GM12878 (cell line): ENCODE measurements around the gene NKIRAS1. TPM values are rescaled to one million over a fixed set of nuclear protein-coding genes. Genes with fewer than 3 reads are reported as not detected.

Experiments used
- ATAC-seq: fragments of 200-7000 bp; cut with Tn5 transposase; 3 replicates; pipeline ENCODE4 v1.9.1; 2020; ENCODE audit warnings: mild to moderate bottlenecking, moderate library complexity
- BruUV-seq: library from RNA; stranded (reverse); fragments of 400-500 nt; replicated peaks from 2 replicates; lab custom pipeline; 2021; lab: Mats Ljungman, UMichigan
- CTCF ChIA-PET: fragments of 300-600 bp; sonication (Branson Sonifier 250); formaldehyde crosslinking; extraction: SDS; loops from one replicate; lab custom pipeline; 2021; ENCODE audit warnings: inconsistent platforms; lab: Yijun Ruan, JAX
- POLR2A ChIA-PET: fragments of 350-600 bp; formaldehyde crosslinking; extraction: SDS; loops from one replicate; lab custom pipeline; 2021; ENCODE audit warnings: inconsistent platforms; lab: Charles Lee
- RAD21 ChIA-PET: fragments of 300-600 bp; sonication (Branson Sonifier 250); formaldehyde crosslinking; loops from one replicate; lab custom pipeline; 2023; ENCODE audit warnings: antibody characterized with exemption; ENCODE audit not compliant: unreplicated experiment; lab: Charles Lee
- SMC1A ChIA-PET: fragments of 300-600 bp; sonication (Branson Sonifier 250); formaldehyde crosslinking; loops from one replicate; lab custom pipeline; 2023; ENCODE audit not compliant: unreplicated experiment, uncharacterized antibody; lab: Charles Lee
- DNase-seq: peaks from one replicate; pipeline ENCODE4 v3.0.0-alpha.2; 2011; ENCODE audit warnings: low read depth, low spot score
- FAIRE-seq: peaks from 3 replicates; lab custom pipeline; 2011; peaks lifted over from hg19 to GRCh38; lab: Jason Lieb, UNC
- H2AFZ ChIP-seq: 2 replicates; pipeline ENCODE4 v1.6.0; 2011; ENCODE audit warnings: low read depth, low read length, control low read depth; ENCODE audit not compliant: control insufficient read depth
- H3K27ac ChIP-seq: 2 replicates; pipeline ENCODE4 v1.5.1; 2011; ENCODE audit warnings: control low read depth; ENCODE audit not compliant: control insufficient read depth, insufficient read depth
- H3K27me3 ChIP-seq, 2 experiments: replicated peaks in 1 of 2; 2 replicates each; pipeline versions ENCODE4 v1.6.0 to v1.6.1; 2011; ENCODE audit warnings: low read length in 1 of 2; ENCODE audit not compliant: control insufficient read depth in 2 of 2, insufficient read depth in 2 of 2
- H3K36me3 ChIP-seq, 2 experiments: 2 replicates each; pipeline ENCODE4 v1.5.1; 2011; ENCODE audit warnings: low read length in 1 of 2; ENCODE audit not compliant: control insufficient read depth in 2 of 2, insufficient read depth in 2 of 2
- H3K4me1 ChIP-seq: 2 replicates; pipeline ENCODE4 v1.6.1; 2011; ENCODE audit warnings: mild to moderate bottlenecking, low read length, moderate library complexity, mixed read lengths; ENCODE audit not compliant: control insufficient read depth, insufficient read depth
- H3K4me2 ChIP-seq: 2 replicates; pipeline ENCODE4 v1.6.0; 2011; ENCODE audit warnings: control low read depth; ENCODE audit not compliant: control insufficient read depth, insufficient read depth
- H3K4me3 ChIP-seq: fragments of 200-600 bp; sonication (generic); 2 replicates; pipeline ENCODE4 v1.5.1; 2016
- H3K79me2 ChIP-seq: 2 replicates; pipeline ENCODE4 v1.6.0; 2011; ENCODE audit warnings: low read length; ENCODE audit not compliant: control insufficient read depth, insufficient read depth
- H3K9ac ChIP-seq: 2 replicates; pipeline ENCODE4 v1.8.0; 2011; ENCODE audit warnings: low read length, control low read depth, mixed read lengths; ENCODE audit not compliant: control insufficient read depth, insufficient read depth
- H3K9me3 ChIP-seq: replicated peaks from 3 replicates; pipeline ENCODE4 v1.5.1; 2011; ENCODE audit warnings: mild to moderate bottlenecking, low read length; ENCODE audit not compliant: control insufficient read depth, insufficient read depth
- H4K20me1 ChIP-seq: 2 replicates; pipeline ENCODE4 v1.6.0; 2011; ENCODE audit not compliant: control insufficient read depth, insufficient read depth
- BACH1 ChIP-seq: fragments of 450-650 bp; IDR thresholded peaks from 2 replicates; pipeline ENCODE4 v1.6.1; 2017; ENCODE audit warnings: mild to moderate bottlenecking, borderline replicate concordance
- HDAC6 ChIP-seq: fragments of 200-600 bp; sonication (generic); IDR thresholded peaks from one replicate; pipeline ENCODE4 v1.8.0; 2017; ENCODE audit warnings: antibody characterized with exemption; ENCODE audit not compliant: unreplicated experiment
- SPI1 ChIP-seq: IDR thresholded peaks from 2 replicates; pipeline ENCODE4 v1.6.1; 2011; ENCODE audit warnings: low read depth, mild to moderate bottlenecking, low read length, moderate library complexity, borderline replicate concordance; ENCODE audit not compliant: insufficient read depth
- WGBS: methylation state at CpG from one replicate; pipeline ENCODE4 v1.1.6; 2016; ENCODE audit warnings: low lambda C conversion rate; ENCODE audit not compliant: insufficient replicate concordance, insufficient coverage; ENCODE audit errors: missing lambda C conversion rate; 5-methylcytosine and 5-hydroxymethylcytosine counted together
- in situ Hi-C: fragments of 300-500 bp; cut with MboI; formaldehyde crosslinking; loops from 9 replicates; pipeline ENCODE4 v1.14.3; 2018; ENCODE audit warnings: mixed read lengths
- intact Hi-C: fragments of 100-400 bp; cut with micrococcal nuclease; formaldehyde crosslinking; loops from one replicate; pipeline ENCODE4 v1.14.2; 2022; ENCODE audit not compliant: unreplicated experiment
- polyA plus RNA-seq, 11 experiments: library from polyadenylated mRNA; depleted of rRNA in 4 of 11; unstranded in 6 of 11; stranded (reverse) in 5 of 11; fragments of >200 nt; fragmentation: Nextera tagmentation in 4 of 11; fragmentation: Illumina TruSeq in 1 of 11; extraction: Ambion mirVana in 4 of 11; extraction: Trizol in 1 of 11; gene quantifications; 1 replicate in 1 of 11; 2 replicates in 10 of 11; pipeline versions ENCODE4 v1.2.1 to v1.2.3, GENCODE V29; 2011 to 2016; ENCODE audit warnings: inconsistent platforms in 2 of 11, missing spikeins in 2 of 11, low read depth in 1 of 11
- total RNA-seq, 4 experiments: library from RNA; depleted of rRNA in 3 of 4; stranded (reverse); fragments of >200 nt in 3 of 4; fragmentation: Illumina TruSeq in 1 of 4; extraction: Trizol in 1 of 4; gene quantifications; 2 replicates each; pipeline versions ENCODE4 v1.2.1 to v1.2.3, GENCODE V29; 2013 to 2021

The NKIRAS1 gene
- total and polyA plus RNA-seq, 10 of the 15 experiments (the other 5 are each of a cell fraction or from before 2014, with no cell fraction given) = 7.1 to 17.9 (median 10.9) TPM

- TF ChIP-seq HDAC6 = no peak
Observed at GRCh38 chr3:23920151-23920655, 3.4 kb upstream of the NKIRAS1 start (continued).

- no peak for DNase-seq
- POLR2A ChIA-PET = interaction anchor here (0.6 to 0.9 kb wide), 2 partner anchors 8 to 27 kb away, joined by 3 to 4 read pairs; no protein-coding TSS in a partner anchor
- TF ChIP-seq SPI1 = peak; percentile 36; the same call in 1 of the 2 replicates
- no peak for TF ChIP-seq BACH1
- no peak for TF ChIP-seq HDAC6
- TF ChIP-seq, all 136 proteins: peak for 1
- no peaks in the 10 kb centered on the region for H3K27me3 ChIP-seq
- ChIA-PET SMC1A (interaction anchor here (0.9 to 3.4 kb wide), 6 partner anchors 25 to 109 kb away, joined by 3 to 18 read pairs (median 8); no protein-coding TSS in a partner anchor), CTCF (interaction anchor here (0.9 to 3.0 kb wide), 6 partner anchors 10 to 86 kb away, joined by 3 to 19 read pairs (median 6); no protein-coding TSS in a partner anchor), RAD21 (interaction anchor here (0.8 to 2.6 kb wide), 5 partner anchors 27 to 111 kb away, joined by 3 to 10 read pairs (median 3); no protein-coding TSS in a partner anchor)
- intact Hi-C loops (no loop called here), in situ Hi-C loops (no loop called here)
- no TSS peak for BruUV-seq
- H3K36me3 ChIP-seq = peaks cover 0 to 28% of the 10 kb centered on the region in 2 experiments; a peak in 2 of 4 replicates
- H3K27ac ChIP-seq = no peak overlapping the region
- 52% methylated on average over 2 of the region's 2 CpGs for WGBS
- no peaks in the 10 kb centered on the region for H3K9me3 ChIP-seq
- H3K4me1 ChIP-seq = peaks cover 3% of the 10 kb centered on the region
- peaks cover 48% of the 10 kb centered on the region for H3K79me2 ChIP-seq
- peaks cover 5% of the 10 kb centered on the region; the same call in 1 of the 2 replicates for H4K20me1 ChIP-seq
- H3K9ac ChIP-seq = no peak overlapping the region
- ATAC-seq (no peak), FAIRE-seq (no peak)
- H2AFZ ChIP-seq = no peak overlapping the region
- H3K4me3 ChIP-seq = peak overlapping the region; percentile 100; the same call in 1 of the 2 replicates
- peak overlapping the region; percentile 12; the same call in 1 of the 2 replicates for H3K4me2 ChIP-seq
Observed at GRCh38 chr3:23919628-23920027, 2.8 kb upstream of the NKIRAS1 start.
